NCI-H2081 treated with DMSO at 0.1 percent for 48 hours (cell line): ENCODE data around the gene STK36.

Experiments
- DNase-seq: peaks from one replicate; lab custom pipeline; 2025; lab: John Stamatoyannopoulos, UW

Gene STK36, protein sequence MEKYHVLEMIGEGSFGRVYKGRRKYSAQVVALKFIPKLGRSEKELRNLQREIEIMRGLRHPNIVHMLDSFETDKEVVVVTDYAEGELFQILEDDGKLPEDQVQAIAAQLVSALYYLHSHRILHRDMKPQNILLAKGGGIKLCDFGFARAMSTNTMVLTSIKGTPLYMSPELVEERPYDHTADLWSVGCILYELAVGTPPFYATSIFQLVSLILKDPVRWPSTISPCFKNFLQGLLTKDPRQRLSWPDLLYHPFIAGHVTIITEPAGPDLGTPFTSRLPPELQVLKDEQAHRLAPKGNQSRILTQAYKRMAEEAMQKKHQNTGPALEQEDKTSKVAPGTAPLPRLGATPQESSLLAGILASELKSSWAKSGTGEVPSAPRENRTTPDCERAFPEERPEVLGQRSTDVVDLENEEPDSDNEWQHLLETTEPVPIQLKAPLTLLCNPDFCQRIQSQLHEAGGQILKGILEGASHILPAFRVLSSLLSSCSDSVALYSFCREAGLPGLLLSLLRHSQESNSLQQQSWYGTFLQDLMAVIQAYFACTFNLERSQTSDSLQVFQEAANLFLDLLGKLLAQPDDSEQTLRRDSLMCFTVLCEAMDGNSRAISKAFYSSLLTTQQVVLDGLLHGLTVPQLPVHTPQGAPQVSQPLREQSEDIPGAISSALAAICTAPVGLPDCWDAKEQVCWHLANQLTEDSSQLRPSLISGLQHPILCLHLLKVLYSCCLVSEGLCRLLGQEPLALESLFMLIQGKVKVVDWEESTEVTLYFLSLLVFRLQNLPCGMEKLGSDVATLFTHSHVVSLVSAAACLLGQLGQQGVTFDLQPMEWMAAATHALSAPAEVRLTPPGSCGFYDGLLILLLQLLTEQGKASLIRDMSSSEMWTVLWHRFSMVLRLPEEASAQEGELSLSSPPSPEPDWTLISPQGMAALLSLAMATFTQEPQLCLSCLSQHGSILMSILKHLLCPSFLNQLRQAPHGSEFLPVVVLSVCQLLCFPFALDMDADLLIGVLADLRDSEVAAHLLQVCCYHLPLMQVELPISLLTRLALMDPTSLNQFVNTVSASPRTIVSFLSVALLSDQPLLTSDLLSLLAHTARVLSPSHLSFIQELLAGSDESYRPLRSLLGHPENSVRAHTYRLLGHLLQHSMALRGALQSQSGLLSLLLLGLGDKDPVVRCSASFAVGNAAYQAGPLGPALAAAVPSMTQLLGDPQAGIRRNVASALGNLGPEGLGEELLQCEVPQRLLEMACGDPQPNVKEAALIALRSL (N-terminal part only)

GRCh38 chr2:218671654-218672566, at the start of gene STK36, which contains the start of gene RNF25:
TSS of gene STK36 (plus strand) at chr2:218672086. CDS start at chr2:218672830, 744 bp downstream.
TSS of gene RNF25 (minus strand) at chr2:218672002. CDS start at chr2:218671970, 32 bp downstream.
- peak; percentile 38 for DNase-seq

- no peak for DNase-seq
These were observed 49.1 kb upstream of the STK36 start for GRCh38 chr2:218622606-218623365.

- no peak for DNase-seq
These were observed 48.5 kb upstream of the STK36 start for GRCh38 chr2:218623366-218623705.

- DNase-seq = no peak
These were observed 45.5 kb upstream of the STK36 start for GRCh38 chr2:218626369-218626768.

- DNase-seq = no peak
These were observed 43.9 kb upstream of the STK36 start for GRCh38 chr2:218627939-218628338.

GRCh38 chr2:218631837-218632236, 40.0 kb upstream of the STK36 start:
- no peak for DNase-seq

GRCh38 chr2:218635719-218636118, 36.2 kb upstream of the STK36 start:
- DNase-seq = no peak

DNA sequence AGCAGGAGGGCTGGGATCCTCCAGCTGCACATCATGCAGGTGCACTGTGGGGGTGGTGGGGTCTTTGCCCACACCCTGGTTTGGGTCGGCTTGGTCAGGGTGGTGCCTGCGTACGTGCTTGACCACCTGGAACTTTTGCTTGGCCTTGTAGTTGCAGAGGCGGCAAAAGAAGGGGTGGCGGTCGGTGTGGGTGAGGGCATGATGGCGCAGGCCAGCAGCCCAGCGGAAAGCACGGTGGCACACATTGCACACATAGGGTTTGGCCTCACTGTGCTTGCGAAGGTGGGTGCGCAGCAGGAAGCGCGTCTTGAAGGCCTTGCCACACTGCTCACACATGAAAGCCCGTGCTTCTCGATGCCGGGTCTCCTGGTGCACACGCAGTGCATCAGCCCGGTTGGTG, 33.5 kb upstream of the STK36 start:
- DNase-seq = no peak

- DNase-seq = no peak
These were observed 29.7 kb upstream of the STK36 start for GRCh38 chr2:218642121-218642656.

DNA sequence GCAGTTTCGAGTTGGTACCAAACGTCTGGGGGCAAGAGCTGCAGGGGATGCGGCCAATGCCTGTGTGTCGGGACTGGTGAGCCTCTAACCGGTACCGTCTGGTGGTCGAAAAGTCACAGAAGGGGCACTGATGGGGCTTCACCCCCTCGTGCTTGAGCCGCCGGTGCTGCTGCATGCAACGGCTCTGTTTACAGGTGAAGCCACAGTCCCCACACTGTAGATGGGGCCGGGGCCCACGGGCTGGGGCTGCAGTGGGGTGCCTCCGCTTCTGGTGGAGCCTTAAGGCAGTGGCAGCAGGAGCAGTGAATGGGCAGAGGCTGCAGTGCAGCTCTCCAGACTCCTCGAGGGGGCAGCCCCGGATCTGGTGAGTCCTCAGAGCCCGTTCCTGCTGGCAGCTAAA, 29.1 kb upstream of the STK36 start:
- no peak for DNase-seq

DNA sequence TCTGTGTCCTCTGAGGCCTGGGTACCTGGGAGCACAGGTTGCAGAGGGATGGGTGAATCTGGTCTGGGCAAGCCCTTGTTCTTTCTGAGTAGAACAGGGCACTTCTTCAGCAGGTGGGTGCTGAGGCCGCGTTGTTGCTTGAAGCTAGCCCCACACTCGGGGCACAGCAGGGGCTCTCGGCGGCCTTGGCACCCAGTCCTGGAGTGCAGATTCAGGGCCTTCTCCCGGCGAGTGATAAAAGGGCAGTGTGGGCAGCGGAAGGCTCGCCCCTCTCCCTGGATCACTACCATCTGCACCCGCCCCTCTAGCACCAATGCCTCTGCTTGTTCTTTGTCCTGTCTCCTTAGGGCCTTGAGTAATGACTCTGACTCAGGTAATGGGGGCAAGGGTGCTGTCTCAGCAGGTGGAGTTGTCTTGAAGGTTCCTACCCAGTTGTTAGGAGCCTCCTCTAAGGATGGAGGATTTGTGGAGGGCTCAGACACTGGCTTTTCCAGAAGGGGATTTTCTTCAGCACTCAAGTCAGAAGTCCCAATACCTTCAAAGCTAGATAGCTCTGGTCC, 28.1 kb upstream of the STK36 start:
- no peak for DNase-seq

DNA sequence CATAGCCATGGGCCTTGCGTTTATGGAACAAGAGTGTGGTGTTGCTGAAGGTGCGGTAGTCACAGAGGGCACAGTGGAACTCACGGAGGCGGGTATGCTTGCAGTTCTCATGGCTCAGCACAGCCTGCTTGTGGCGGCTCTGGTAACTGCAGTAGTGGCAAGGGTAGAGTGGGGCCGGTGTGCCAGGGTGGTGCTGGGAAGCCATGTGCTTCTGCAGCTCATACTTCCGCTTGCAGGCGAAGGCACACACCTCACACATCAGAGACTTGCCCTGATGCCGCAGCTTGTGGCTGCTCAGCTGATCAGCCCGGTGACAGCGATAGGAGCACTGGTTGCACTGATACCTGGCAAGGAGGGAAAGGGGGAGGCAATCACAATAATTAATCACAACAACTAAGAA, 27.2 kb upstream of the STK36 start:
- no peak for DNase-seq

GRCh38 chr2:218645126-218645525, 26.8 kb upstream of the STK36 start:
- DNase-seq = no peak

- DNase-seq = peak; percentile 11
These were observed 23.6 kb upstream of the STK36 start for GRCh38 chr2:218648088-218648786.

DNA sequence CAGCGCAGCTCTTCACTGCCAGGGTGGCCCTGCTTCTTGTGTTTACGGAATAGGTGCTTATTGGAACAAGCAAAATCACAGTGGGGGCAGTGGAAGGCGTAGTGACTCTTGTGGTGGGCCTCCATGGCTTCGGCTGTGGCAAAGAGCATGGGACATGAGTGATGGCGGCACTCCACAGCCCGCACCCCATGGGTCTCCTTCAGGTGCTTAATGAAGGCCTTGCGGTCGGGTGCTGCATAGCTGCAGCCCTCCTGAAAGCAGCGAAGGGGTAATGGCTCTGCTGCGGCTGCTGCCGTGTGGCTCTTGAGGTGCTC, 23.1 kb upstream of the STK36 start:
- no peak for DNase-seq

DNA sequence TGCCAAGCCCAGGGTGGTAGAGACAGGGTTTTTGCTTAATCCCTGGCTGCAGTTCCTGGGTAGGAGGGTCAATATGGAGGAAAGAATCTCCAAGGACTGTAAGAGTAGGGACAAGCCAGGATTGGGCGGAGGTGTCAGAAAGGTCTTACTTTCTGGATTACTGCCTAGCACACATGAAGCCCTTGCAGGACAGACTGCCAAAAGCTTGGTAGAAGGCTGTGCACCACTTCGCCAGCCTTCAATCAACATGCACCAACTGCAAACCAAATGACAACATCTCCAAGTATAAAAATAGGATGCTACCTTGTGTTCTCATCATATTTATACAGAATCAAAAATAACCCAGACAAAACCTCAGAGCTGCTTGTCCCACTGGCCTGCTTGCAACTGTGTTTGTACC, 16.1 kb upstream of the STK36 start:
- DNase-seq = no peak

GRCh38 chr2:218658671-218659257, 13.1 kb upstream of the STK36 start:
- no peak for DNase-seq

GRCh38 chr2:218659258-218659987, 12.5 kb upstream of the STK36 start, which contains the start of the genes BCS1L and ZNF142:
TSS of gene BCS1L (plus strand) at chr2:218659683. CDS start at chr2:218660988, 1,305 bp downstream.
TSS of gene ZNF142 (minus strand) at chr2:218659623. CDS start at chr2:218656429, 3,194 bp downstream.
- DNase-seq = peak; percentile 22
